K562 (cell line): ENCODE results near the gene PTH2.
A peak's percentile ranks its signal among the peaks of the same experiment; 100 is the strongest.

Experiments
- FOXK1 ChIP-seq: sonication (generic); formaldehyde crosslinking; IDR thresholded peaks from 2 replicates; pipeline ENCODE4 v1.8.0; 2022; ENCODE audit warnings: missing genetic modification reagents, mild to moderate bottlenecking, borderline replicate concordance
- LARP7 ChIP-seq: fragments of 450-650 bp; IDR thresholded peaks from 2 replicates; pipeline ENCODE4 v1.6.1; 2016
- MAFK ChIP-seq: IDR thresholded peaks from 2 replicates; pipeline ENCODE4 v1.6.1; 2011; ENCODE audit warnings: low read length, improper control_type of control experiment
- MAZ ChIP-seq, 2 experiments: fragments of 450-650 bp in 1 of 2; sonication (generic) in 1 of 2; formaldehyde crosslinking; IDR thresholded peaks in 1 of 2; conservative IDR thresholded peaks in 1 of 2; 2 replicates each; pipeline versions ENCODE4 v1.4.0 to v1.5.0; 2020; ENCODE audit warnings: mild to moderate bottlenecking in 1 of 2, missing genetic modification reagents in 1 of 2
- NFYB ChIP-seq: IDR thresholded peaks from 2 replicates; pipeline ENCODE4 v1.6.1; 2011; ENCODE audit warnings: mild to moderate bottlenecking, moderate library complexity; ENCODE audit not compliant: insufficient read length; ENCODE audit errors: extremely low read depth
- PTRF ChIP-seq: fragments of 450-650 bp; IDR thresholded peaks from 2 replicates; pipeline ENCODE4 v1.6.1; 2016; ENCODE audit warnings: mild to moderate bottlenecking, missing genetic modification characterization, missing compliant biosample characterization
- RNF2 ChIP-seq: sonication (generic); IDR thresholded peaks from 2 replicates; pipeline ENCODE4 v1.6.1; 2016
- STAT5B ChIP-seq: fragments of 250-450 bp; sonication (Bioruptor Pico); IDR thresholded peaks from 2 replicates; pipeline ENCODE4 v1.8.0; 2021; ENCODE audit warnings: mild to moderate bottlenecking, inconsistent platforms
- TRIM28 ChIP-seq: fragments of 450-650 bp; IDR thresholded peaks from 2 replicates; pipeline ENCODE4 v1.6.1; 2017
- TF ChIP-seq, protein P1 (sequence below): fragments of 150-350 bp; conservative IDR thresholded peaks from 2 replicates; pipeline ENCODE4 v1.6.1; 2014; ENCODE audit warnings: low read length
- TF ChIP-seq, protein P2 (sequence below), 3 experiments: IDR thresholded peaks in 2 of 3; conservative IDR thresholded peaks in 1 of 3; 2 replicates each; pipeline ENCODE4 v1.5.1; 2011 to 2012; ENCODE audit warnings: low read length in 3 of 3, mild to moderate bottlenecking in 3 of 3, control low read depth in 2 of 3, improper control_type of control experiment in 1 of 3, inconsistent platforms in 1 of 3, low read depth in 1 of 3, mixed read lengths in 1 of 3, moderate library complexity in 1 of 3; ENCODE audit not compliant: insufficient read depth in 2 of 3
- TF ChIP-seq, protein P3 (sequence below): fragments of 450-650 bp; IDR thresholded peaks from 2 replicates; pipeline ENCODE4 v1.6.1; 2016

DNA sequence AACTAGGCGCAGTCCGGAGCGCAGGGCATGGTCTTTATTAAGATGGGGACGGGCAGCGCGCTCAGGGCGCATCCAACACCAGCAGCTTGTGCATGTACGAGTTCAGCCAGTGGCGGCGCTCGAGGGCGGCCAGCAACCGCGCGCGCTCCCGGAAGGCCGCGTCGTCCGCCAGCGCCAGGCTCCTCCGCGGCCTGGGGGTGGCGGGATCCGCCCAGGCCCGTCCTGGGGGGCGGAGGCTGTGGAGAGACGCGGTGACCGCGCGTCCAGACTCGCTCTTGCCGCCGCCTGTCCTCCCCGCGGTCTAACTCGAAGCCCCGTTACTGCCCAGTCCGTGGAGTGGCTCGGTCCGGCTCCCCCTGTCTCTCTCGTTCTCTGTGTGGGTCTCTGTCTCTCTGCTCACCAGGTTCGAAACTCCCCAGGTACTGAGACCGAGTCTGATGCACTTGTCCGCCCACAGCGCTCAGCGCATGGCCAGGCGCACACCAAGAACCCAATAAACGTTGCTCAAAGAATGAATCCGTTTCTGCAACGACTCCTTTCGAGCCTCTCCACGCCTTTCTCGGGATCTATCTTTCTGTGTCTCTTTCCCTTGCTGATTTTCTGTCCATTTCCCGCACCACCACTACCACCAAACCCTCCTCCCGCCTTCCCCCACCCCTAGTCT, 702 bp downstream of the PTH2 start:
- TF ChIP-seq STAT5B (CRISPR knock-in tag) (no peak), RNF2 (peak; percentile 51; the same call in 1 of the 2 replicates), MAZ (CRISPR knock-in tag; conservative IDR thresholded peaks at IDR 0.05 in 1 of 2, IDR thresholded peaks at IDR 0.05 in 1 of 2) (peak; percentile 40 to 64; a peak in 3 of 4 replicates), PTRF (no peak), FOXK1 (CRISPR knock-in tag) (no peak), TRIM28 (no peak), NFYB (no peak), LARP7 (0 out of 2 replicates have a peak, but pooled peaks have one; percentile 75), MAFK (no peak)
- TF ChIP-seq, protein P1, sequence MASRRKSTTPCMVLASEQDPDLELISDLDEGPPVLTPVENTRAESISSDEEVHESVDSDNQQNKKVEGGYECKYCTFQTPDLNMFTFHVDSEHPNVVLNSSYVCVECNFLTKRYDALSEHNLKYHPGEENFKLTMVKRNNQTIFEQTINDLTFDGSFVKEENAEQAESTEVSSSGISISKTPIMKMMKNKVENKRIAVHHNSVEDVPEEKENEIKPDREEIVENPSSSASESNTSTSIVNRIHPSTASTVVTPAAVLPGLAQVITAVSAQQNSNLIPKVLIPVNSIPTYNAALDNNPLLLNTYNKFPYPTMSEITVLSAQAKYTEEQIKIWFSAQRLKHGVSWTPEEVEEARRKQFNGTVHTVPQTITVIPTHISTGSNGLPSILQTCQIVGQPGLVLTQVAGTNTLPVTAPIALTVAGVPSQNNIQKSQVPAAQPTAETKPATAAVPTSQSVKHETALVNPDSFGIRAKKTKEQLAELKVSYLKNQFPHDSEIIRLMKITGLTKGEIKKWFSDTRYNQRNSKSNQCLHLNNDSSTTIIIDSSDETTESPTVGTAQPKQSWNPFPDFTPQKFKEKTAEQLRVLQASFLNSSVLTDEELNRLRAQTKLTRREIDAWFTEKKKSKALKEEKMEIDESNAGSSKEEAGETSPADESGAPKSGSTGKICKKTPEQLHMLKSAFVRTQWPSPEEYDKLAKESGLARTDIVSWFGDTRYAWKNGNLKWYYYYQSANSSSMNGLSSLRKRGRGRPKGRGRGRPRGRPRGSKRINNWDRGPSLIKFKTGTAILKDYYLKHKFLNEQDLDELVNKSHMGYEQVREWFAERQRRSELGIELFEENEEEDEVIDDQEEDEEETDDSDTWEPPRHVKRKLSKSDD, result no peak
- TF ChIP-seq, protein P2, sequence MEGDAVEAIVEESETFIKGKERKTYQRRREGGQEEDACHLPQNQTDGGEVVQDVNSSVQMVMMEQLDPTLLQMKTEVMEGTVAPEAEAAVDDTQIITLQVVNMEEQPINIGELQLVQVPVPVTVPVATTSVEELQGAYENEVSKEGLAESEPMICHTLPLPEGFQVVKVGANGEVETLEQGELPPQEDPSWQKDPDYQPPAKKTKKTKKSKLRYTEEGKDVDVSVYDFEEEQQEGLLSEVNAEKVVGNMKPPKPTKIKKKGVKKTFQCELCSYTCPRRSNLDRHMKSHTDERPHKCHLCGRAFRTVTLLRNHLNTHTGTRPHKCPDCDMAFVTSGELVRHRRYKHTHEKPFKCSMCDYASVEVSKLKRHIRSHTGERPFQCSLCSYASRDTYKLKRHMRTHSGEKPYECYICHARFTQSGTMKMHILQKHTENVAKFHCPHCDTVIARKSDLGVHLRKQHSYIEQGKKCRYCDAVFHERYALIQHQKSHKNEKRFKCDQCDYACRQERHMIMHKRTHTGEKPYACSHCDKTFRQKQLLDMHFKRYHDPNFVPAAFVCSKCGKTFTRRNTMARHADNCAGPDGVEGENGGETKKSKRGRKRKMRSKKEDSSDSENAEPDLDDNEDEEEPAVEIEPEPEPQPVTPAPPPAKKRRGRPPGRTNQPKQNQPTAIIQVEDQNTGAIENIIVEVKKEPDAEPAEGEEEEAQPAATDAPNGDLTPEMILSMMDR (IDR thresholded peaks at IDR 0.05 in 2 of 3, conservative IDR thresholded peaks at IDR 0.05 in 1 of 3; ENCODE audit: insufficient read depth in 2 of 3, low read depth in 1 of 3, low read length in 3 of 3), result peak; percentile 79 to 90 (median 83)
- TF ChIP-seq, protein P3, sequence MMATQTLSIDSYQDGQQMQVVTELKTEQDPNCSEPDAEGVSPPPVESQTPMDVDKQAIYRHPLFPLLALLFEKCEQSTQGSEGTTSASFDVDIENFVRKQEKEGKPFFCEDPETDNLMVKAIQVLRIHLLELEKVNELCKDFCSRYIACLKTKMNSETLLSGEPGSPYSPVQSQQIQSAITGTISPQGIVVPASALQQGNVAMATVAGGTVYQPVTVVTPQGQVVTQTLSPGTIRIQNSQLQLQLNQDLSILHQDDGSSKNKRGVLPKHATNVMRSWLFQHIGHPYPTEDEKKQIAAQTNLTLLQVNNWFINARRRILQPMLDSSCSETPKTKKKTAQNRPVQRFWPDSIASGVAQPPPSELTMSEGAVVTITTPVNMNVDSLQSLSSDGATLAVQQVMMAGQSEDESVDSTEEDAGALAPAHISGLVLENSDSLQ, result no peak; the same call in 1 of the 2 replicates
